AG04450 (cell line): Measurements from ENCODE around the gene ANP32E. TPM values are rescaled to one million over a fixed set of nuclear protein-coding genes. Genes with fewer than 3 reads are reported as not detected.
"Not testable (repeated sequence)": the region's sequence is repeated elsewhere in the genome, so short reads cannot be mapped to it uniquely, and the experiment has no call there.

Experiments used
- CTCF ChIA-PET: fragments of 300-600, 350-600 bp; formaldehyde crosslinking; extraction: SDS; loops from one replicate; lab custom pipeline; 2022; ENCODE audit warnings: antibody characterized with exemption, inconsistent platforms; lab: Charles Lee
- POLR2A ChIA-PET: fragments of 350-600 bp; formaldehyde crosslinking; extraction: SDS; loops from one replicate; lab custom pipeline; 2021; ENCODE audit warnings: antibody characterized with exemption, inconsistent platforms; lab: Yijun Ruan, JAX
- DNase-seq: peaks from one replicate; pipeline ENCODE4 v3.0.0-alpha.2; 2011; ENCODE audit warnings: low read depth, low spot score
- H3K27ac ChIP-seq: one replicate; pipeline ENCODE4 v1.5.1; 2012; ENCODE audit warnings: low read depth, low read length, control low read depth
- H3K27me3 ChIP-seq: one replicate; pipeline ENCODE4 v1.6.0; 2012; ENCODE audit warnings: low read length; ENCODE audit not compliant: control insufficient read depth, insufficient read depth
- H3K4me3 ChIP-seq: 2 replicates; pipeline ENCODE4 v1.5.1; 2011; ENCODE audit warnings: mild to moderate bottlenecking, low read depth, low read length, control low read depth
- H3K9me3 ChIP-seq: 2 replicates; pipeline ENCODE4 v1.5.1; 2012; ENCODE audit warnings: low read length; ENCODE audit not compliant: control insufficient read depth, insufficient read depth
- CTCF ChIP-seq: IDR thresholded peaks from 2 replicates; pipeline ENCODE4 v1.5.1; 2011; ENCODE audit warnings: low read depth, low read length, control low read depth, inconsistent platforms
- polyA plus RNA-seq: library from polyadenylated mRNA; depleted of rRNA; stranded (reverse); fragments of >200 nt; gene quantifications from 2 replicates; pipeline ENCODE4 v1.2.3, GENCODE V29; 2011

Gene ANP32E
- polyA plus RNA-seq, 1 experiment: 22.7 TPM

- H3K27ac ChIP-seq: no peak overlapping the region
- no peak for TF ChIP-seq CTCF
- ChIA-PET POLR2A (no interaction called here), CTCF (no interaction called here)
- no peaks in the 10 kb centered on the region for H3K9me3 ChIP-seq
- H3K27me3 ChIP-seq: no peaks in the 10 kb centered on the region
- no peak for DNase-seq
- no peak overlapping the region for H3K4me3 ChIP-seq
Observed at GRCh38 chr1:150227228-150227627, 8.7 kb downstream of the ANP32E start.

GRCh38 chr1:150226486-150226885 is 9.4 kb downstream of the ANP32E start:
- no peak for DNase-seq
- TF ChIP-seq CTCF: no peak
- Histone ChIP-seq H3K4me3 (no peak overlapping the region), H3K27me3 (no peaks in the 10 kb centered on the region), H3K9me3 (no peaks in the 10 kb centered on the region), H3K27ac (no peak overlapping the region)
- ChIA-PET CTCF (no interaction called here), POLR2A (interaction anchor here (0.6 kb wide), 1 partner anchor 15 kb away, joined by 3 read pairs; no protein-coding TSS in a partner anchor)

- H3K4me3 ChIP-seq: no peak overlapping the region
- POLR2A ChIA-PET: no interaction called here
- TF ChIP-seq CTCF: no peak
- DNase-seq: no peak
- H3K27ac ChIP-seq: no peak overlapping the region
- no peaks in the 10 kb centered on the region for H3K9me3 ChIP-seq
- no peaks in the 10 kb centered on the region for H3K27me3 ChIP-seq
- CTCF ChIA-PET: interaction anchor here (1.1 kb wide), 1 partner anchor 38 kb away, joined by 3 read pairs; no protein-coding TSS in a partner anchor
Observed at GRCh38 chr1:150225546-150225945, 10.4 kb downstream of the ANP32E start.

GRCh38 chr1:150224983-150225382 is 10.9 kb downstream of the ANP32E start:
- Histone ChIP-seq H3K27me3 (no peaks in the 10 kb centered on the region), H3K27ac (no peak overlapping the region), H3K4me3 (no peak overlapping the region), H3K9me3 (no peaks in the 10 kb centered on the region)
- ChIA-PET POLR2A (no interaction called here), CTCF (interaction anchor here (1.1 kb wide), 1 partner anchor 37 kb away, joined by 3 read pairs; no protein-coding TSS in a partner anchor)
- DNase-seq: no peak
- no peak for TF ChIP-seq CTCF

- Histone ChIP-seq H3K27me3 (no peaks in the 10 kb centered on the region), H3K4me3 (no peak overlapping the region), H3K9me3 (no peaks in the 10 kb centered on the region), H3K27ac (no peak overlapping the region)
- DNase-seq: no peak
- CTCF ChIA-PET: interaction anchor here (0.7 to 1.7 kb wide), 2 partner anchors 148 to 218 kb away, joined by 3 to 7 read pairs; no protein-coding TSS in a partner anchor
- peak; percentile 63 for TF ChIP-seq CTCF
- POLR2A ChIA-PET: no interaction called here
Observed at GRCh38 chr1:150221552-150221951, 14.4 kb downstream of the ANP32E start.

- DNase-seq, H3K9me3 ChIP-seq, H3K27ac ChIP-seq, H3K4me3 ChIP-seq, H3K27me3 ChIP-seq: not testable (repeated sequence)
- POLR2A ChIA-PET: interaction anchor here (0.6 kb wide), 1 partner anchor 38 kb away, joined by 4 read pairs; no protein-coding TSS in a partner anchor
- CTCF ChIA-PET: interaction anchor here (1.5 kb wide), 1 partner anchor 29 kb away, joined by 11 read pairs; no protein-coding TSS in a partner anchor
Observed at GRCh38 chr1:150215855-150216254, 20.1 kb downstream of the ANP32E start.

GRCh38 chr1:150214099-150214756 is 21.7 kb downstream of the ANP32E start:
- DNase-seq, H3K27me3 ChIP-seq, H3K9me3 ChIP-seq, POLR2A ChIA-PET: not testable (repeated sequence)
- CTCF ChIA-PET: interaction anchor here (0.7 to 1.0 kb wide), 3 partner anchors 8 to 252 kb away, joined by 3 to 8 read pairs (median 4); no protein-coding TSS in a partner anchor
- peak overlapping the region; percentile 63 for H3K27ac ChIP-seq
- peak overlapping the region; percentile 60; the same call in 1 of the 2 replicates for H3K4me3 ChIP-seq
